ENCODE results near the gene BARX1.

DNA sequence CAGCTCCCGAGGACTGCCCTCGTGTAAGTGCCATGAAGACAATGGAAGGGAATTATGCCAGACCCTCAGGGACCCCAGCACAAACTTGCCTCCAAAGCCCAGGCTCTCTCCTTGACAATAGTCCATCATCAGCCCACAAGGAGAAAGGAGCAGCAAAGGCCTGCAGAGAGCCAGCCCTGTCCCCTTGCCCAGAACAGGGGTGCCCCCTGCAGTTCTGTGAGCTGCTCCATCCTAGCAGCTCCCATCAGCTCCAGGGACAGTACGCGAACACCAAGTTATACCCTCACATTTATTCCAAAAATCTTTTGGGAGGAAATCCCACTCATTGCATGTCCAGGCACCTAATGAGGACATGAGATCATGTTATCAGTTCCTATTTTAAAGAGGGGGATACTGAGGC is 11.1 kb downstream of the BARX1 start:
- TF ChIP-seq, protein P1, sequence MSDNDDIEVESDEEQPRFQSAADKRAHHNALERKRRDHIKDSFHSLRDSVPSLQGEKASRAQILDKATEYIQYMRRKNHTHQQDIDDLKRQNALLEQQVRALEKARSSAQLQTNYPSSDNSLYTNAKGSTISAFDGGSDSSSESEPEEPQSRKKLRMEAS (IDR thresholded peaks at IDR 0.05; ENCODE audit: low read depth, low read length) = no peak
- TF ChIP-seq BHLHE40 (IDR thresholded peaks at IDR 0.05; ENCODE audit: borderline replicate concordance in 1 of 2, low read depth in 2 of 2, low read length in 1 of 2) (no peak), SMAD5 (IDR thresholded peaks at IDR 0.05; ENCODE audit: low read depth) (no peak), ZNF217 (IDR thresholded peaks at IDR 0.05) (no peak), EP300 (IDR thresholded peaks at IDR 0.05; ENCODE audit: borderline replicate concordance in 1 of 2, control insufficient read depth in 1 of 2, low read depth in 2 of 2, low read length in 2 of 2) (no peak), EZH2 (IDR thresholded peaks at IDR 0.05; ENCODE audit: borderline replicate concordance, control insufficient read depth, low read depth, low read length) (no peak), MEF2A (IDR thresholded peaks at IDR 0.05; ENCODE audit: insufficient read depth, low read depth, low read length) (no peak), SP1 (IDR thresholded peaks at IDR 0.05; ENCODE audit: low read depth, low read length) (no peak), KDM1A (IDR thresholded peaks at IDR 0.05; ENCODE audit: borderline replicate concordance) (no peak)
- TF ChIP-seq, protein P2, sequence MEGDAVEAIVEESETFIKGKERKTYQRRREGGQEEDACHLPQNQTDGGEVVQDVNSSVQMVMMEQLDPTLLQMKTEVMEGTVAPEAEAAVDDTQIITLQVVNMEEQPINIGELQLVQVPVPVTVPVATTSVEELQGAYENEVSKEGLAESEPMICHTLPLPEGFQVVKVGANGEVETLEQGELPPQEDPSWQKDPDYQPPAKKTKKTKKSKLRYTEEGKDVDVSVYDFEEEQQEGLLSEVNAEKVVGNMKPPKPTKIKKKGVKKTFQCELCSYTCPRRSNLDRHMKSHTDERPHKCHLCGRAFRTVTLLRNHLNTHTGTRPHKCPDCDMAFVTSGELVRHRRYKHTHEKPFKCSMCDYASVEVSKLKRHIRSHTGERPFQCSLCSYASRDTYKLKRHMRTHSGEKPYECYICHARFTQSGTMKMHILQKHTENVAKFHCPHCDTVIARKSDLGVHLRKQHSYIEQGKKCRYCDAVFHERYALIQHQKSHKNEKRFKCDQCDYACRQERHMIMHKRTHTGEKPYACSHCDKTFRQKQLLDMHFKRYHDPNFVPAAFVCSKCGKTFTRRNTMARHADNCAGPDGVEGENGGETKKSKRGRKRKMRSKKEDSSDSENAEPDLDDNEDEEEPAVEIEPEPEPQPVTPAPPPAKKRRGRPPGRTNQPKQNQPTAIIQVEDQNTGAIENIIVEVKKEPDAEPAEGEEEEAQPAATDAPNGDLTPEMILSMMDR (IDR thresholded peaks at IDR 0.05 in 2 of 3, conservative IDR thresholded peaks at IDR 0.05 in 1 of 3; ENCODE audit: control insufficient read depth in 2 of 3, extremely low read depth in 1 of 3, insufficient read depth in 1 of 3, low read depth in 3 of 3, low read length in 3 of 3) = no peak
- TF ChIP-seq, protein P3, sequence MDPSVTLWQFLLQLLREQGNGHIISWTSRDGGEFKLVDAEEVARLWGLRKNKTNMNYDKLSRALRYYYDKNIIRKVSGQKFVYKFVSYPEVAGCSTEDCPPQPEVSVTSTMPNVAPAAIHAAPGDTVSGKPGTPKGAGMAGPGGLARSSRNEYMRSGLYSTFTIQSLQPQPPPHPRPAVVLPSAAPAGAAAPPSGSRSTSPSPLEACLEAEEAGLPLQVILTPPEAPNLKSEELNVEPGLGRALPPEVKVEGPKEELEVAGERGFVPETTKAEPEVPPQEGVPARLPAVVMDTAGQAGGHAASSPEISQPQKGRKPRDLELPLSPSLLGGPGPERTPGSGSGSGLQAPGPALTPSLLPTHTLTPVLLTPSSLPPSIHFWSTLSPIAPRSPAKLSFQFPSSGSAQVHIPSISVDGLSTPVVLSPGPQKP (IDR thresholded peaks at IDR 0.05; ENCODE audit: low read depth, low read length) = no peak
- TF ChIP-seq, protein P4, sequence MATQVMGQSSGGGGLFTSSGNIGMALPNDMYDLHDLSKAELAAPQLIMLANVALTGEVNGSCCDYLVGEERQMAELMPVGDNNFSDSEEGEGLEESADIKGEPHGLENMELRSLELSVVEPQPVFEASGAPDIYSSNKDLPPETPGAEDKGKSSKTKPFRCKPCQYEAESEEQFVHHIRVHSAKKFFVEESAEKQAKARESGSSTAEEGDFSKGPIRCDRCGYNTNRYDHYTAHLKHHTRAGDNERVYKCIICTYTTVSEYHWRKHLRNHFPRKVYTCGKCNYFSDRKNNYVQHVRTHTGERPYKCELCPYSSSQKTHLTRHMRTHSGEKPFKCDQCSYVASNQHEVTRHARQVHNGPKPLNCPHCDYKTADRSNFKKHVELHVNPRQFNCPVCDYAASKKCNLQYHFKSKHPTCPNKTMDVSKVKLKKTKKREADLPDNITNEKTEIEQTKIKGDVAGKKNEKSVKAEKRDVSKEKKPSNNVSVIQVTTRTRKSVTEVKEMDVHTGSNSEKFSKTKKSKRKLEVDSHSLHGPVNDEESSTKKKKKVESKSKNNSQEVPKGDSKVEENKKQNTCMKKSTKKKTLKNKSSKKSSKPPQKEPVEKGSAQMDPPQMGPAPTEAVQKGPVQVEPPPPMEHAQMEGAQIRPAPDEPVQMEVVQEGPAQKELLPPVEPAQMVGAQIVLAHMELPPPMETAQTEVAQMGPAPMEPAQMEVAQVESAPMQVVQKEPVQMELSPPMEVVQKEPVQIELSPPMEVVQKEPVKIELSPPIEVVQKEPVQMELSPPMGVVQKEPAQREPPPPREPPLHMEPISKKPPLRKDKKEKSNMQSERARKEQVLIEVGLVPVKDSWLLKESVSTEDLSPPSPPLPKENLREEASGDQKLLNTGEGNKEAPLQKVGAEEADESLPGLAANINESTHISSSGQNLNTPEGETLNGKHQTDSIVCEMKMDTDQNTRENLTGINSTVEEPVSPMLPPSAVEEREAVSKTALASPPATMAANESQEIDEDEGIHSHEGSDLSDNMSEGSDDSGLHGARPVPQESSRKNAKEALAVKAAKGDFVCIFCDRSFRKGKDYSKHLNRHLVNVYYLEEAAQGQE (IDR thresholded peaks at IDR 0.05; ENCODE audit: low read depth, low read length) = no peak
- TF ChIP-seq, protein P5, sequence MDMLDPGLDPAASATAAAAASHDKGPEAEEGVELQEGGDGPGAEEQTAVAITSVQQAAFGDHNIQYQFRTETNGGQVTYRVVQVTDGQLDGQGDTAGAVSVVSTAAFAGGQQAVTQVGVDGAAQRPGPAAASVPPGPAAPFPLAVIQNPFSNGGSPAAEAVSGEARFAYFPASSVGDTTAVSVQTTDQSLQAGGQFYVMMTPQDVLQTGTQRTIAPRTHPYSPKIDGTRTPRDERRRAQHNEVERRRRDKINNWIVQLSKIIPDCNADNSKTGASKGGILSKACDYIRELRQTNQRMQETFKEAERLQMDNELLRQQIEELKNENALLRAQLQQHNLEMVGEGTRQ (IDR thresholded peaks at IDR 0.05; ENCODE audit: borderline replicate concordance, low read depth, low read length) = no peak
